Frontal cortex (tissue), 4 donors: Measurements from ENCODE around the gene ALDH16A1. TPM values are rescaled to one million over a fixed set of nuclear protein-coding genes. Genes with fewer than 3 reads are reported as not detected.

Source experiments
- DNase-seq, 2 donors: peaks; one replicate each; pipeline ENCODE4 v3.0.0; 2012; ENCODE audit warnings: low spot score in 2 of 2
- FAIRE-seq: peaks from 2 replicates; lab custom pipeline; 2012; peaks lifted over from hg19 to GRCh38; lab: Jason Lieb, UNC
- small RNA-seq: library from RNA; depleted of rRNA; stranded (forward); fragments of <200 nt; gene quantifications from one replicate; pipeline ENCODE3, GENCODE V24; 2014
- total RNA-seq: library from RNA; depleted of rRNA; stranded (reverse); fragments of >200 nt; gene quantifications from one replicate; pipeline ENCODE4 v1.2.3, GENCODE V29; 2014
- donor health status: control.
- donor health status: control.
- donor health status: control.

ALDH16A1 gene
- total RNA-seq, 1 donor from 2014 or later: 11.8 TPM

GRCh38 chr19:49499030-49499670 is 46.1 kb downstream of the ALDH16A1 start:
- no peak for FAIRE-seq
- no peak for DNase-seq

GRCh38 chr19:49502866-49503581 is 50.0 kb downstream of the ALDH16A1 start:
- DNase-seq (peak in 1 of 2 donors; percentile 53), FAIRE-seq (no peak)

- DNase-seq (no peak), FAIRE-seq (no peak)
These were observed 50.5 kb downstream of the ALDH16A1 start for GRCh38 chr19:49503582-49503962.

GRCh38 chr19:49506575-49507105 is 53.6 kb downstream of the ALDH16A1 start:
- FAIRE-seq: no peak
- DNase-seq: peak in 1 of 2 donors; percentile 60

- DNase-seq: no peak
- no peak for FAIRE-seq
These were observed 54.9 kb downstream of the ALDH16A1 start for GRCh38 chr19:49507803-49508494.

GRCh38 chr19:49512970-49513745 is 60.1 kb downstream of the ALDH16A1 start:
- peak in 1 of 2 donors; percentile 48 for DNase-seq
- FAIRE-seq: no peak

GRCh38 chr19:49513746-49514118 is 60.7 kb downstream of the ALDH16A1 start:
- no peak for FAIRE-seq

GRCh38 chr19:49514151-49514550 is 61.1 kb downstream of the ALDH16A1 start:
- no peak for FAIRE-seq
- DNase-seq: no peak

More at GRCh38 chr19:49513746-49514118, 60.7 kb downstream of the ALDH16A1 start:
- DNase-seq: no peak

- FAIRE-seq (no peak), DNase-seq (no peak)
These were observed 62.7 kb downstream of the ALDH16A1 start for GRCh38 chr19:49515767-49516166.

GRCh38 chr19:49518033-49518432 is 65.0 kb downstream of the ALDH16A1 start:
- FAIRE-seq: no peak
- DNase-seq: no peak

Small RNA genes lying within 50 kb of the gene (small RNA-seq; reads per million reads assigned to genes)
- not detected for gene COX6CP7
- 14.4 reads per million, percentile 96 among the genes with 10 or more reads in this experiment for gene MIR150
- not detected for gene SNORD32A
- not detected for gene SNORD33
- not detected for gene SNORD34
- gene SNORD35A: not detected
- gene SNORD35B: not detected

Other genes starting within 250 kb of the ALDH16A1 start
- not detected for gene SLC6A16, start 128.0 kb upstream of the ALDH16A1 start, total RNA-seq
- gene CD37, start 117.8 kb upstream of the ALDH16A1 start, total RNA-seq: 0.82 TPM
- 5.3 TPM for gene TEAD2, start 90.8 kb upstream of the ALDH16A1 start, total RNA-seq
- gene DKKL1, start 89.3 kb upstream of the ALDH16A1 start, total RNA-seq: 1.2 TPM
- not detected for gene KASH5, start 65.0 kb upstream of the ALDH16A1 start, total RNA-seq
- gene PTH2, start 29.8 kb upstream of the ALDH16A1 start, total RNA-seq: not detected
- gene GFY, start 27.8 kb upstream of the ALDH16A1 start, total RNA-seq: not detected
- 13.9 TPM for gene SLC17A7, start 11.7 kb upstream of the ALDH16A1 start, total RNA-seq
- gene PIH1D1, start 1.4 kb upstream of the ALDH16A1 start, total RNA-seq: 60.7 TPM
- 0.41 TPM for gene FLT3LG, start 21.0 kb downstream of the ALDH16A1 start, total RNA-seq
- gene RPL13A, start 34.4 kb downstream of the ALDH16A1 start, total RNA-seq: 2,981 TPM
- 4,137 TPM for gene RPS11, start 43.2 kb downstream of the ALDH16A1 start, total RNA-seq
- gene FCGRT, start 59.4 kb downstream of the ALDH16A1 start, total RNA-seq: 13.0 TPM
- 2.4 TPM for gene RCN3, start 74.8 kb downstream of the ALDH16A1 start, total RNA-seq
- gene NOSIP, start 127.3 kb downstream of the ALDH16A1 start, total RNA-seq: 33.4 TPM
- gene PRRG2, start 128.1 kb downstream of the ALDH16A1 start, total RNA-seq: 0.41 TPM
- 5.7 TPM for gene PRR12, start 138.0 kb downstream of the ALDH16A1 start, total RNA-seq
- gene RRAS, start 186.9 kb downstream of the ALDH16A1 start, total RNA-seq: 0.82 TPM
- gene SCAF1, start 189.0 kb downstream of the ALDH16A1 start, total RNA-seq: 9.4 TPM
- gene IRF3, start 212.6 kb downstream of the ALDH16A1 start, total RNA-seq: 10.2 TPM
- gene BCL2L12, start 212.7 kb downstream of the ALDH16A1 start, total RNA-seq: 1.2 TPM
- gene PRMT1, start 224.0 kb downstream of the ALDH16A1 start, total RNA-seq: 248 TPM
- 0.82 TPM for gene ADM5, start 236.4 kb downstream of the ALDH16A1 start, total RNA-seq
- gene CPT1C, start 237.9 kb downstream of the ALDH16A1 start, total RNA-seq: 39.9 TPM